Suprapubic skin (tissue), 3 donors: ENCODE results near the gene FLT1.

Experiments
- POLR2AphosphoS5 ChIP-seq, 3 donors: sonication (generic); formaldehyde crosslinking; IDR thresholded peaks; one replicate each; pipeline ENCODE4 v1.6.1; 2017; ENCODE audit warnings: antibody characterized with exemption in 3 of 3
- TF ChIP-seq, protein P1 (sequence below), 2 donors: fragments of 200-600 bp in 1 of 2; fragments of 450-650 bp in 1 of 2; sonication (generic) in 1 of 2; IDR thresholded peaks; one replicate each; pipeline ENCODE4 v1.5.1; 2016 to 2019; ENCODE audit warnings: antibody characterized with exemption in 2 of 2, mild to moderate bottlenecking in 1 of 2, moderate library complexity in 1 of 2

DNA sequence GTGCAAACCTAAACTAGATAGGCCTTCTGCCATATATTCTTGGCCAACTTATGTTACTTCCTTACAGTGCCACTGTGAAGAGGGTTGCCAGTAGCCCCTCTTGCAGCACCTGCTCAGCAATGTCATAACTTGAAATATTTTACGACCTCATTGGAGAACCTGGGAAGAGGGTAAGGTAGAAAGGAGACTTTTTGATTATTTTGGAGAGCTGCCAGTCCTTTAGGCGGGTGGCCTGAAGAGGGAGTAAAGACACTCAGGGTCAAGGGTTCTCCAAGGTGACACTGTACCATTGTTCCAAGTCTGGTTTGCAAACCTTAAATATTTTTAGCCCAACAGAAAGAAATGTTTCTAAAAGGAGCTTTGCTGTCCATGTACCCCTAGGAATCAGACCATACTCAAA, 118.3 kb downstream of the FLT1 start:
- TF ChIP-seq, protein P1, sequence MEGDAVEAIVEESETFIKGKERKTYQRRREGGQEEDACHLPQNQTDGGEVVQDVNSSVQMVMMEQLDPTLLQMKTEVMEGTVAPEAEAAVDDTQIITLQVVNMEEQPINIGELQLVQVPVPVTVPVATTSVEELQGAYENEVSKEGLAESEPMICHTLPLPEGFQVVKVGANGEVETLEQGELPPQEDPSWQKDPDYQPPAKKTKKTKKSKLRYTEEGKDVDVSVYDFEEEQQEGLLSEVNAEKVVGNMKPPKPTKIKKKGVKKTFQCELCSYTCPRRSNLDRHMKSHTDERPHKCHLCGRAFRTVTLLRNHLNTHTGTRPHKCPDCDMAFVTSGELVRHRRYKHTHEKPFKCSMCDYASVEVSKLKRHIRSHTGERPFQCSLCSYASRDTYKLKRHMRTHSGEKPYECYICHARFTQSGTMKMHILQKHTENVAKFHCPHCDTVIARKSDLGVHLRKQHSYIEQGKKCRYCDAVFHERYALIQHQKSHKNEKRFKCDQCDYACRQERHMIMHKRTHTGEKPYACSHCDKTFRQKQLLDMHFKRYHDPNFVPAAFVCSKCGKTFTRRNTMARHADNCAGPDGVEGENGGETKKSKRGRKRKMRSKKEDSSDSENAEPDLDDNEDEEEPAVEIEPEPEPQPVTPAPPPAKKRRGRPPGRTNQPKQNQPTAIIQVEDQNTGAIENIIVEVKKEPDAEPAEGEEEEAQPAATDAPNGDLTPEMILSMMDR (IDR thresholded peaks at IDR 0.05): no peak
- TF ChIP-seq POLR2AphosphoS5 (IDR thresholded peaks at IDR 0.05): no peak
